Renal cortical epithelial cell (primary cell): ENCODE data around the gene PAK1IP1. TPM values are rescaled to one million over a fixed set of nuclear protein-coding genes. Genes with fewer than 3 reads are reported as not detected.
"Not testable (repeated sequence)": the region's sequence is repeated elsewhere in the genome, so short reads cannot be mapped to it uniquely, and the experiment has no call there.

Experiments used
- DNase-seq: peaks from one replicate; pipeline ENCODE4 v3.0.0-alpha.2; 2011; ENCODE audit warnings: low read depth
- total RNA-seq: library from RNA; depleted of rRNA; stranded (reverse); fragments of >200 nt; gene quantifications from 2 replicates; pipeline ENCODE4 v1.2.3, GENCODE V29; 2014

The PAK1IP1 gene
- total RNA-seq, 1 donor from 2014 or later: 20.3 TPM

GRCh38 chr6:10692965-10693538 is 1.7 kb upstream of the PAK1IP1 start:
- no peak for DNase-seq

DNA sequence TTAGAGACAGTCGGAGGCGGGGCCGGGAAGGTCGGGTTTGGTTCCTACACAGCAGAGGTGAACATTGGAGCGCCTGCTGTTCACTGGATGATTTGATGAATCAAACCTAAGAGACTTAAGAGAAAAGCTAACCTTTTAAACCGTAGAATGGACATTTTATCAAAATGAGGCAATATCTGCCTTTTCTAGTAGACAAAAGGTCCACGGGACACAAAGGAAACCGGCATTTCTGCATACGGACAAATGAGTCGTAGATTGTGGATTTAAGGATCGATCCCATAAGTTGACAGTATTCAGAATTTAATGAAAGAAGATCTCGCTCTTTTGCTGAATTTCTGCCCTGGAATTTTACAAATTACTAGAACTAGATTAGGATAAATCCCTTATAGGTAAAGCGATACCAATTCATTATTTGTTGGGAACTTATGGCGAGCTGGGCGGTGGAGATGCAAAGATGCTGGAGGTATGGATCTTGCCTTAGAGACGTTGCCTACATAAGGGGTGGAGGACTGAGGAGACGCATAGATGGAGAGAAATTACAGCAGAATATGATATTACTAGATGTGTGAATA is 400 bp downstream of the PAK1IP1 start:
- no peak for DNase-seq

DNA sequence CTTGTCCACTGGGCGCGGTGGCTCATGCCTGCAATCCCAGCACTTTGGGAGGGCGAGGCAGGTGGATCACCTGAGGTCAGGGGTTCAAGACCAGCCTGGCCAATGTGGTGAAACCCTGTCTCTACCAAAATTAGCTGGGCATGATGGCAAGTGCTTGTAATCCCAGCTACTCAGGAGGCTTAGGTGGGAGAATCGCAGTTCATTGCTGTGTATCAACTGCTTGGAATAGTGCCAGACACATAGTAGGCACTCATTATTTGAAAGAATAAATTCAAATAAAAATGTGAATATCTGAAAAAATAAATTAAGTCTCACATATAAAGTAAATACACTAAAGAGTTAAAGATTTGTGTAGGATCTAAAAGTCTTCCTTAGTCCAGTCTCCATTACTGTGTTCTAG is 1.9 kb downstream of the PAK1IP1 start:
- DNase-seq: no peak

- DNase-seq: no peak
Observed at GRCh38 chr6:10713962-10714361, 19.2 kb downstream of the PAK1IP1 start.

DNA sequence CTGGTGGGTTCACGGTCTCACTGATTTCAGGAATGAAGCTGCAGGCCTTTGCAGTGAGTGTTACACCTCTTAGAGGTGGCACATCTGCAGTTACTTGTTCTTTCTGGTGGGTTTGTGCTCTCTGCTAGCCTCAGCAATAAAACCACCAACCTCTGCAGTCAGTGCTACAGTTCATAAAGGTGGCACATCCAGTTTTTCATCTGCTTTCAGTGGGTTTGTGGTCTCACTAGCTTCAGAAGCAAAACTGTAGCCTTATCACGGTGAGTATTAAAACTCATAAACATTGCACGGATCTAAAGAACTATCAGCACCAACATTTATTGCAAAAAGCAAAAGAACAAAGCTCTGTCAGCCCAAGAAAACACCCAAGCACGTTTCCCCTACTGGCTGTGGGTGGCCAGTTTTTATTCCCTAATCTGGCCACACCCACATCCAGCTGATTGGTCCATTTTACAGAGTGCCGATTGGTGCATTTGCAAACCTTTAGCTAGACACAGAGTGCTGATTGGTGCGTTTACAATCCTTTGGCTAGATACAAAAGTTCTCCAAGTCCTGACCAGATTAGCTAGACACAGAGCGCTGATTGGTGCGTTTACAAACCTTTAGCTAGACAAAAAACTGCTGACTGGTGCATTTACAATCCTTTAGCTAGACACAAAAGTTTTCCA is 24.7 kb downstream of the PAK1IP1 start:
- DNase-seq: peak; percentile 16

DNA sequence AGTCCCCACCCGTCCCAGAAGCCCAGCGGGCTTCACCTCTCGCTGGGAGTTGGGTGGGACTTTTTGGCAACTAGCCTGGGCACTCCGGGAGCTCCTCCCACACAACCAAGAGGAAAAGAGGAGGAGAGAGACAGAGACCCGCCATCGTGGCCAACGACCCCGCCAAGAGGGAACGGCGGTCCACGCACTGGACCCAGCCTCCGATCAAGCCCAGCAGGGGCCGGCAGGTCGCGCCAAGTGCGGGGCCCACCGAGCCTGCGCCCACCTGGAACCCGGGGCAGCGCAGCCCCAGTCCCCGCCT is 25.1 kb downstream of the PAK1IP1 start:
- no peak for DNase-seq

DNA sequence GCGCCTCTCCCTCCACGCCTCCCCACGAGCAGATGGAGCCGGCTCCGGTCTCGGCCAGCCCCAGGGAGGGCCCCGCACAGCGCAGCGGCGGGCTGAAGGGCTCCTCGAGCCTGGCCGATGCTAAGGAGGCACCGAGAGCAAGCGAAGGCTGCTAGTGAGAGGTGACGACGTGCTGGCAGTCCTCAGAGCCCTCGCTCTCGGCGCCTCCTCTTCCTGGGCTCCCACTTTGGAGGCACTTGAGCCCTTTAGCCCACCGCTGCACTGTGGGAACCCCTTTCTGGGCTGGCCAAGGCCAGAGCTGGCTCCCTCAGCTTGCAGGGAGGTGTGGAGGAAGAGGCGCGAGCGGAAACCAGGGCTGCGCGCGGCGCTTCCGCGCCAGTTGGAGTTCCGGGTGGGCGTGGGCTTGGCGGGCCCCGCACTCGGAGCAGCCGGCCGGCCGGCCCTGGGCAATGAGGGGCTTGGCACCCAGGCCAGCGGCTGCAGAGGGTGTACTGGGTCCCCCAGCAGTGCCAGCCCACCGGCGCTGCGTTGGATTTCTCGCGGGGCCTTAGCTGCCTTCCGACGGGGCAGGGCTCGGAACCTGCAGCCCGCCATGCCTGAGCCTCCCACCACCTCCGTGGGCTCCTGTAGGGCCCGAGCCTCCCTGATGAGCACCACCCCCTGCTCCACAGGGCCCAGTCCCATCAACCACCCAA is 25.6 kb downstream of the PAK1IP1 start:
- DNase-seq: no peak

GRCh38 chr6:10720960-10721849 is 26.4 kb downstream of the PAK1IP1 start:
- DNase-seq: not testable (repeated sequence)

DNA sequence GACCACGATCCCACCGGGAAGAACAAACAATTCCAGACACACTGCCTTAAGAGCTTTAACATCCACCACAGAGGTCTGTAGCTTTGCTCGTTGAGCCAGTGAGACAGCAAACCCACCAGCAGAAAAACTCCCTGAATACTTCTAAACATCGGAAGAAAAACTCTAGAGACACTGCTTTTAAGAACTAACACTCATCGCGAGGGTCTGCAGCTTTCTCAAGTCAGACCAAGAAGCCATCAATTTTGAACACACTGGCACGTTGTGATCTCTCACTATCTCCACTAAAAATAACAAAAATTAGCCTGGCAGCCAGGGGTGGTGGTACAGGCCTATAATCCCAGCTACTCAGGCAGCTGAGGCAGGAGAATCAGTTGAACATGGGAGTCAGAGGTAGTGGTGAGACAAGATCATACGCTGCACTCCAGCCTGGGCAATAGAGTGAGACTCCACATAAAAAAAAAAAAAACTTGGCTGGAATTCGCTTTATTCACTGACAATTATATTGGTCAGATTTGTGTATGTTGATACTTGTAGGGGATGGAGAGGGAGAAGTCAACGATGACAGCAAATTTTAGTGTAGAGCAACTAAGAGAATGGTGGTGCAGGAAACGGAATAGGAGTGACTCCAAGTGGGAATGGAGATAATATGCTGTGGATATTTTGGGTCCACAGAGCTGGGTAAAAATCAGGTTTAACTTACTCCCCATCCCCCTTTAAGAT is 27.2 kb downstream of the PAK1IP1 start:
- no peak for DNase-seq

GRCh38 chr6:10722570-10722819 is 27.7 kb downstream of the PAK1IP1 start:
- DNase-seq: no peak

DNA sequence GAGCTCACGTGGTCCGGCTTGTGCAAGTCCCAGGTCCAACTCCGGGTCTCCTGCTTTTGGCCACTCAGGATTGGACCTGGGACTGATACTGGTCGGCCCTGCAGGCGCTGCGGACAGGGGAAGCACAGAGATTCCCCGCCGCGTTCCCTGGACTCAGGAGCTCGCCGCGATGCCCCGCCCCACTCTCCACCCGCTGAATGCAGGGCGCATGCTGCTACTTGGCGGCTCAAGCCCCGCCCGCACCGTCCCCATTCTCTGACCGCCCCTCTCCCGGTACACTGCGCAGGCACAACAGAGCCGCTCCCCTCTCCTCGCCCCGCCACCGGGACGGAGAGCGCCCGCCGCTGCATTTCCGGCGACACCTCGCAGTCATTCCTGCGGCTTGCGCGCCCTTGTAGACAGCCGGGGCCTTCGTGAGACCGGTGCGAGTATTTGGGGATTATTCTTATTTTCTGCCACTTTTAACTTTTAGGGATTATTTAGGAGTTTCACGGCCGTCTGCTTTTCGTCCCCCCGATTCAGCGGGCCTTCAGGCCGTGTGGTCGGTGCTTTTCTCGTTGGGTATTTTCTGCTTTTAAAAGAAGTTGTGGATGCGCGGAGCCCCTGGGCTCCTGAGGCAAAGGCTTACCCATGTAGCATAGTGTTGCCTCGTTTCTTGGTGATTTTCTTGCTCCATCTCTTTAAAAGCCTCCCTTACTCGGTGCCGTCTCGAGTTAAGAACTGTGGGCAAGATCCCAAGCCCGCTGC is 28.2 kb downstream of the PAK1IP1 start, which contains the start of gene TMEM14C:
TSS of gene TMEM14C (plus strand) at position 251 of the 747 bp plus-strand sequence. CDS start 1,544 bp downstream, outside the sequence.
- DNase-seq: peak; percentile 95

DNA sequence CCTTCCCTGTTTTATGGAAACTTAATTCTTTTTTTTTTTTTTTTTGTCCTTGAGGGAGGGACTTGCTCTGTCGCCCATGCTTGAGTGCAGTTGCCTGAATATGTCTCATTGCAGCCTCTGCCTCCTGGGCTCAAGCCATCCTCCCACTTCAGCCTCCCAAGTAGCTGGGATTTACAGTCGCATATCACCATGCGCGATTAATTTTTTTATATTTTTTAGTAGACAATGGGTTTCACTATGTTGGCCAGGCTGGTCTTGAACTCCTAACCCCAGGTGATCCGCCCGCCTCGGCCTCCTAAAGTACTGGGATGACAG is 28.8 kb downstream of the PAK1IP1 start:
- peak; percentile 16 for DNase-seq

- DNase-seq: no peak
Observed at GRCh38 chr6:10725044-10725443, 30.3 kb downstream of the PAK1IP1 start.

GRCh38 chr6:10725716-10726115 is 30.9 kb downstream of the PAK1IP1 start:
- DNase-seq: no peak

DNA sequence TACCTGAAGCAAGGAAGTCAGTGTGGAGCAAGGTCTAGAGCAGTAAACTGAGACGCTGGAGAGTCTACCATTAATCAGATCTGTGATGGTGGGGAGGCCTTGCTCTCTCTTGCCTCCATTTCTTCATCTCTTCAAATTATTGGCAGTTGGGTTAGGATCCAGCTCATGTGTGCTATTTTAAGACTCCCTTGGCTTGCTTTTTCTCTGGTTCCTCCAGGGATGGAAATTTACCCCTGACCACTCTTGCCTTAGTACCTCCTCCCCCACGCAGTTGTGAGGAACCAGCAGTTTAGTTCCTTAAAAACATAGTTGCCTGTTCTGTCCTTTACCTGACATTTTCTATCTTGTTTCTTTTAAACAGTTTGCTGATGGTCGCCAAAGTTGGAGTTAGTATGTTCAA is 35.5 kb downstream of the PAK1IP1 start:
- no peak for DNase-seq

- DNase-seq: peak; percentile 13
Observed at GRCh38 chr6:10733151-10733715, 38.5 kb downstream of the PAK1IP1 start.

DNA sequence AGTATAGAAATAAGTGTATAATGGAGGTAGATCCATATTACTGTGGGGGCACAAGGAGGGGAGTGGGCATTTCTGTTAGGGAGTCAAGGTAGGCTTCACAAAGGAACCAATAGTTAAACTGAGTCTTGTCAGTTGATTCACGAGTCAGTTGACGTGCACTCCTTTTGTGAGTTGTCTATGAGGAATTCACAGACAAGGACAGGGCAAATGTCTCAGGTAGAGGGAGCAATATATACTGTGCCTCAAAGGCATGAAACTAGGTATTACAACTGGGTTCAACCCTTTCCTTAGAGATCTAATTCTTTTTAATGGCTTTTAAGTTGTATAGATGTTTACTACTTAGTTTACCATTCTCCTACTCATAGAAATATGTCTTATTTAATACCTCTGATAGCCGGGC is 39.1 kb downstream of the PAK1IP1 start:
- no peak for DNase-seq

DNA sequence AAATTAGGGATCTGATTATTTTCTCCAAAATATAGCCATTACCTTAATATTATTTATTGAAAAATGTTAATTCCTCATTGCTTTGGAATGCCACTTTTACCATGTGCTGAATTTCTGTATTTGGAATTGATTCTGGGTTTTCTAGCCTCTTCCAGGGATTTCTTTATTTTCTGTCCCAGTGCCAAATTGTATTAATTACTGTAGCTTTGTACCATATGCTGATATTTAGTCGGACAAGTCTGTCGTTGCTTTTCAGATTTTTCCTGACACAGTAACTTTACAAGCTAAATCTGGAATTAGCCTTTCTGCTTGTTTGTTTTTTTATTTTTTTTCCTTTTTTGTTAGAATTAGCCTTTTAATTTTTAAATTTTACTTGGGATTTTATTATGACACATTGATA is 42.0 kb downstream of the PAK1IP1 start:
- DNase-seq: no peak

GRCh38 chr6:10740061-10740460 is 45.3 kb downstream of the PAK1IP1 start:
- DNase-seq: no peak

DNA sequence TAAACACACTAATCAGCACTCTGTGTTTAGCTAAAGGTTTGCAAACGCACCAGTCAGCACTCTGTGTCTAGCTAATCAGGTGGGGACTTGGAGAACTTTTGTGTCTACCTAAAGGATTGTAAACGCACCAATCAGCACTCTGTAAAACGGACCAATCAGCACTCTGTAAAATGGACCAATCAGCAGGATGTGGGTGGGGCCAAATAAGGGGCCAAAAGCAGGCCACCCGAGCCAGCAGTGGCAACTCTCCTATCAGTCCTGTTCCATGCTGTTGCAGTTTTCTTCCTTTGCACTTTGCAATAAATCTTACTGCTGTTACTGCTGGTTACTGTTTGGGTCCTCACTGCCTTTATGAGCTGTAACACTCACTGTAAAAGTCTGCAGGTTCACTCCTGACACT is 46.9 kb downstream of the PAK1IP1 start:
- not testable (repeated sequence) for DNase-seq

- no peak for DNase-seq
Observed at GRCh38 chr6:10742251-10742650, 47.5 kb downstream of the PAK1IP1 start.
